Germinal center (tissue), 1 donor: ENCODE results near the gene FHL1.
A peak's percentile ranks its signal among the peaks of the same experiment; 100 is the strongest.

Source experiments
- DNase-seq: peaks from one replicate; pipeline ENCODE4 v3.0.0; 2012; ENCODE audit warnings: mixed read lengths, low spot score

Gene FHL1

DNA sequence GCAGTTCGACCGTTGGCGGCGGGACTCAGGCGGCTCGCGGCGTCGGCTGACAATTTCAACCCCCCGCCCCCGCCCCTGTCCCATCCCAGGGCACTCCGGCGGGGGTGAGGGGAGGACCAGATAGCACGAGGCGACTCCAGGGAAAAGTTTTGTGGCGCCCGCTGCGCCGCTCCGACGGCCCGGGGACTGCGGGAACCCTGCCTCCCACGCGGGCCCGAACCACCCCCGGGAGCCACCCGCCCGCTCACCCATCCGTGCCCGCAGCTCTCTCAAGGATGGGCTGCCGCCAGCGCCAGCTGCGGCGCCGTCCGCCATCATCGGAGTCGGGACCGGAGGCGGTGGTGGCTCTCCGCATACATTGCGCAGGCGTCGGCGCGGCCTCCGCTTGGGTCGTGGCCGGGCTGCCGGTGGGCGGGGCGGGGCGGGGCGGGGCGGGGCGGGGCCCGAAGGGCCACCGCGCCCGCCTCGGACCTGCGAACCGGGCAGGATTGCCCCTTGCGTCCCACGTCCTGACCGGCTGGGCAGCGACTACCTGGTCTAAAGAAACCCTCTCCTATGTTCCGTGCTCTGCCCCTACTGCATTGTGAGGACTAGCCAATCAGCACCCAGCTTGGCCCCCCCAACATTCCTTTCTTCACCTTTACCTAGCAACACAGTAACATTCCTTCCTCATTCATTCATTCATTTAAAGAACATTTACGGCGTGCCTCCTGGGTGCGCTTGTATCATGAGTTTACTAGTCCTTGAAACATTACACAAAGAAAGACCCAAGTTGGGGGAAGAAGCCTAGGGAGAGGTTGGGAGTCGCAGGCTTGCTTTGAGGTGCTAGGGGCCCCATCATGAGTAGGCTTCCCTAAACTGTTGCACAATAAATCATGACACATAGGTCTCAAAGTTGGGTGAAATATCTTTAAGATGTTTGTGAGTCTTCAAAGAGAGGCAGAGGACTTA lies 104.0 kb downstream of the FHL1 start, which contains the start of gene MAP7D3:
Gene MAP7D3, minus strand, starts transcription at position 360 of the 951 bp plus-strand sequence. Its CDS starts 42 bp downstream, at position 318.
- peak; percentile 85 for DNase-seq

DNA sequence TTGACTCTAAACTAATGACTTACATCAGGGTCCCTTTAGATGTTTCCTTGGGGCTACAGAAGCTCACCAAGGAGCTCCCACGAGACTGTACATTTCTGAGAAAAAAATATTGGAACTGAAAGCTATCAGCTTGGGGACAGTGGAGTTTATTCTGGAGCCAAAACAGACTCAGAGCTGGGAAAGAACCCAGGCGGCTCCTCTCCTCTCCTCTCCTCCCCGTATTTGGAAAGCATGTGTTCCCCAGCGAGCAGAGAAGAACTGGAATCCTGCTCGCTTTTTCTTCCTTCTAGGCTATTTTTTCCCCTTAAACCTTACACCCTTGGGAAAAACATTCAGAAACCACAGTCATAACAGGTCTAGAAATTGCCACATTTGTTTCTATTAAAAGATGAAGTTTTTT lies 108.2 kb downstream of the FHL1 start:
- no peak for DNase-seq

DNA sequence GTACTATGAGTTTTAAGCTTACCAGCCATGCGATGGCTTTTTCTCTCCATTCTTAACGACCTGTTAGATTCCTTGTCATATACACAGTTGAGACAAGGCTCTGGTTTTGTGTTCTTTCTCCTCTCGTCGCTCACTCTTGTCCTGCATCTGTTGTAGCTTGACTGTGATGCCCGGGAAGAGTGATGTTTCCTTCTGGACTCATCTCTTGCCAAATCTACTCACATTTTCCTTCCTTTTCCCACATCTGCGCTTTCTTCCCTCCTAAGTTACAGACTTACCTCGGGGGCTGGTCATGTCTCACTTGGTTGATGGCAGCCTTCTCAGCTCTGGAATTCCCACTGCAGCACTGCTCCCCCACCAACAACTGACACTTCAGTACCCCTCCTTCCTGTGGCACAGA lies 108.7 kb downstream of the FHL1 start:
- no peak for DNase-seq

DNA sequence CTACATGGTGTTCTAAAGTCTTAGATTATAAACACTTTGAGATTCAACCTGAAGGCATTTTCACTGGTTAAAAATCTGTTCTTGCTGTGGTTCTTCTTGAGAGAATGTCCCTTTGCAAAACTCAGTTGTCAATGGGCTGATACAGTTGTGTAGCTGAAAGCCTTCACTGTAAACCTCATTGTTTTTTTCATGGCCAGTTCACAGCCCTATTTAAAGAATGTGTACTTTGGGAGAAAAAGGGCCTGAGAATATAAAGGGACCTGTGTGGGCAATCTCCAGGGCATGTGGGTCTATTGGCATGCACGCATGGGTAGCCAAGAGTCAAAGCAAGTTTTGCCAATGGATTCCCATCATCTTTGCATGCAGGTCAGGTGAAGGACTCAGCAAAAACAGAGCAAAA lies 111.6 kb downstream of the FHL1 start:
- no peak for DNase-seq

DNA sequence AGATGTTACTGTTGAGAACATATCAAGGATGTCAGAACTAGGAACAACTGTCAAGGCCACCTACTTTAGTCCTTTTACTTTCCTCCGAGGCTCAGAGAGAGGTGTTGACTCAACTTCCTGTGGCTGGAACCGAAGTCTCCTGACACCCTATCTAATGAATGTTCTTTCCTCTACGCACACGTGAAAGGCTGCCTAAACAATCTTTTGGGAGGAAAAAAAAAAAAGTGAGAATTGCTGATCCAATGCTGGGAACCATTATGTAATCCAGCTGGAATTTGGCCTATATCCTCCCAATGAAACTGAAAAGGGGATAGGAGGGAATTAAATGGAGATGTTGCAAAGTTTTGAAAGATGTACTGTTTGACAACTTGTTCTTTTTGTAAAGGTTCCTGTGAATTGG lies 112.2 kb downstream of the FHL1 start:
- DNase-seq = no peak

DNA sequence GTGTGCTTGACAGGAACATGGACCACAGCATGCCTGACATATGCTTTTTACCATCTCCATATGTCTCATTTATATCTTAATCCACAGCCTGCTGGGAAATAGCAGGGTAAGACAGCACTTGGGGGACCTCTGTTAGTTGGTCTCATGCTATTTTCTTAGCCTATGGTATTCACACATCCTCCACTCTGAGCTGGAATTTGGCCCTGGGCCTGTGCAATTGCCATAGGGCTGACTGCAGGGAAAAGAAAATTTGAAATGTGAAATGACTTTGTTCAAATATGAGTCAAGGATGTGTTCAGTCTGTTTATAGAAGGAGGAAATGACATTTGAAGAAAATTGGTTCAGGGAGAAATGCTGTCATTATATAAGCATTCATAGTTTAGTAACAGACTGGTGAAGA lies 113.4 kb downstream of the FHL1 start:
- DNase-seq = no peak
